HG03378 (cell line): Measurements from ENCODE around the gene ANTKMT.
"Not testable (repeated sequence)": the region's sequence is repeated elsewhere in the genome, so short reads cannot be mapped to it uniquely, and the experiment has no call there.

Experiments used
- ATAC-seq: cut with Tn5 transposase; IDR thresholded peaks from one replicate; pipeline ENCODE4 v1.9.1; 2021; ENCODE audit warnings: mild to moderate bottlenecking, moderate library complexity; ENCODE audit not compliant: unreplicated experiment

Gene ANTKMT

DNA sequence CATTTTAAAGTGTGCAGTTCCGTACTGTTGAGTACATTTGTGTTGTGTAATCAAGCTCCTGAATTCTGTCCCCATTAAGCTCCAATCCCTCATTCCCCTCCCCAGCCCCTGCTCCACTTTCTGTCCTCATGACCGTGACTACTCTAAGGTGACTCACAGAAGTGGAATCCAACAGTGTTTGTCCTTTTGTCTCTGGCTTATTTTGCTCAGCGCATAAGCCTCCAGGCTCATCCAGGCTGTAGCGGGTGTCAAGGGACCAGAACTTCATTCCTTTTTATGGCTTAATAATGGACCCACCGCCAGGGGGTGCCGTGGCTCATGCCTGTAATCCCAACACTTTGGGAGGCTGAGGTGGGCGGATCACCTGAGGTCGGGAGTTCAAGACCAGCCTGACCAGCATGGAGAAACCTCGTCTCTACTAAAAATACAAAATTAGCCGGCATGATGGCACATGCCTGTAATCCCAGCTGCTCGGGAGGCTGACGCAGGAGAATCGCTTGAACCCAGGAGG, 8.2 kb upstream of the ANTKMT start:
- not testable (repeated sequence) for ATAC-seq

DNA sequence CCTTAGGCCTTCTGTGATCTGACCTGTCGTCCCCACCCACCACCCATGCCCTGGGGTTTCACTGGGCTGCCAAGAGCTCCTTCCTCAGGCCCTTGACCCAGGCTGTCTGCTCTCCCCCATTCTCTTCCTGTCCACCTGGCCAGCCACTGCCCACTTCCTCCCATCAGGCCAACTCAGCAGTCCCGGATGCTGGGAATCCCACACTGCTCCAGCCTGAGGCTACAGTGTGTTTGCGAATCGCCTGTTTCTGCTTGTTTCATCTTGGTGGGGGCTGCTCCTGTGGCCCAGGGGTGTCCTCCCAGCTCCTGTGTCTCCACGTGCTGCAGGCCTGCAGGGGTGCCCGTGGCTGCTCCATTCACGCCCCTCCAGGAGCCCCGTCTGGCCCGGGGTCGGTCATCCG, 6.9 kb upstream of the ANTKMT start:
- no peak for ATAC-seq

DNA sequence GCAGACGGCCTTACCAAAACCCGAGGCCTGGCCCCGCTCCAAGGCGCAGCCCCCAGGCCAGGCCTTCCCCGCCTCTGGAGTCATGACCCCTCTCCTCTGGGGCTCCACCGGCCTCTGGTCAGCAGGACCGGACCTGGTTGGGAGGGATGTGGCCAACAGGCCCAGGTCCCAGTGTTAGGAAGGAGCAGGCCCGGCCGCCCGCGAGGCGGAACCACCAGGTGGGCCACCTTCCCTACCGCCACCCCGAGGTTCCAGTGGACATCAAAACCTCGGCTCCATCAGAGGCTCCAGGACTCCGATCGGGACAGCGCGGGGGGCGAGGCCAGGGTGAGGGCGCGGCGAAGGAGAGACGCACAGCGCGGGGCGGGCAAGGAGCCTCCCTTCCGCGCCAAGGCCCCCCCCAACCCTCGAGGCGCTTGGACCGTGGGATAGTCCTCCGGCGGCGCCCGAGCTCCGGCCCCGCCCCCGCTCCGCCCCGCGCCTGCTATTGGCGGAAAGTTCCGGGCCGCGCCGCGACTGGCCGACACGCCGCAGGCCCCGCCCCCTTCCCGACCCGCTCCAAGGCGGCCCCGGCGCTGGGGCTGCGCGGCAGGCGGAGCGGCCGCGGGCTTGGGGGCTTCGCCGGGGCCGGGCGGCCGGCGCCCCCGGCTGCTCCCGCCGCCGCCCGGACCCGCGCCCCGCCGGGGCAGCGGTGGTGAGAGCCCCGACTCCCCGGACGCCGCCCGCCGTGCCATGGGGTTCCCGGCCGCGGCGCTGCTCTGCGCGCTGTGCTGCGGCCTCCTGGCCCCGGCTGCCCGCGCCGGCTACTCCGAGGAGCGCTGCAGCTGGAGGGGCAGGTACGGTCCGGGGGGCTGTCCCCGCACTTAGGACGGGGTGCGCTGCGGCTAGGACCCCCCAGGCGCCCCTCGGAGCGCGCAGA, 6.1 kb upstream of the ANTKMT start, which contains the start of gene METRN:
Gene METRN (plus strand): TSS at position 561 of the 919 bp plus-strand sequence. CDS start 172 bp downstream, at position 733.
- no peak for ATAC-seq

DNA sequence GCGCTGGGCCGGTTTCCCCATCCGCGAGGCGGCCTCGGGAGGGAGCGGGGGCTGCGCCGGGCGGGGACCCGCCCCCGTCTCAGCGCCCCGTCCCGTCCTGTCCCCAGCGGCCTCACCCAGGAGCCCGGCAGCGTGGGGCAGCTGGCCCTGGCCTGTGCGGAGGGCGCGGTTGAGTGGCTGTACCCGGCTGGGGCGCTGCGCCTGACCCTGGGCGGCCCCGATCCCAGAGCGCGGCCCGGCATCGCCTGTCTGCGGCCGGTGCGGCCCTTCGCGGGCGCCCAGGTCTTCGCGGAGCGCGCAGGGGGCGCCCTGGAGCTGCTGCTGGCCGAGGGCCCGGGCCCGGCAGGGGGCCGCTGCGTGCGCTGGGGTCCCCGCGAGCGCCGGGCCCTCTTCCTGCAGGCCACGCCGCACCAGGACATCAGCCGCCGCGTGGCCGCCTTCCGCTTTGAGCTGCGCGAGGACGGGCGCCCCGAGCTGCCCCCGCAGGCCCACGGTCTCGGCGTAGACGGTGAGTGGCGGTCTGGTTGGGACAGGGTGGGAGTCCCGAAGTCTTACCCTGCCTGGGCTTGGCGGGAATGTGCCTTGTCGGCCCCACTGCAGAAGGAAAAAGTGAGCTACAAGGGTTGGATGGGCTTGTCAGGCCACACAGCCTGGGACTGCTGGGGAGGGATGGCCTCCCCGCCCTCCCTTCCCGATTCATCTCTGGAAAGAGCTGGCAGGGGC, 5.3 kb upstream of the ANTKMT start:
- no peak for ATAC-seq

DNA sequence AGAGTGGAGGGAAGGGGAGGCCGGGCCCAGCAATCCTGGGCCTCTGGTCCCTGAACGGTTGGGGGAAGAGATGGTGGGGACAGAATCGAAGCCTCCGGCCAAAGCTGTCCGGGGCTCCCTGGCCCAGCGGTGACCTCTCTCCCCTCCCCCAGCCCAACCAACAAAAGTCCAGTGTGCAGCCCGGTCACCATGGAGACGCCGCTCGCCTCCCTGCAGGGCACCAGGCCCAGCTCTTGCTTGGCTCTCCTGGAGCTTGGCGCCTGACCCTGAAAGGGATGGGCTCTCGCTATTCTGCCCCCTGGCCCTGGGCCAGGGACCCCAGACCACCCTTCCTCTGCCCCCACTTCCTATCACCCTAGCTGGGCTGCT, 4.8 kb upstream of the ANTKMT start:
- no peak for ATAC-seq

DNA sequence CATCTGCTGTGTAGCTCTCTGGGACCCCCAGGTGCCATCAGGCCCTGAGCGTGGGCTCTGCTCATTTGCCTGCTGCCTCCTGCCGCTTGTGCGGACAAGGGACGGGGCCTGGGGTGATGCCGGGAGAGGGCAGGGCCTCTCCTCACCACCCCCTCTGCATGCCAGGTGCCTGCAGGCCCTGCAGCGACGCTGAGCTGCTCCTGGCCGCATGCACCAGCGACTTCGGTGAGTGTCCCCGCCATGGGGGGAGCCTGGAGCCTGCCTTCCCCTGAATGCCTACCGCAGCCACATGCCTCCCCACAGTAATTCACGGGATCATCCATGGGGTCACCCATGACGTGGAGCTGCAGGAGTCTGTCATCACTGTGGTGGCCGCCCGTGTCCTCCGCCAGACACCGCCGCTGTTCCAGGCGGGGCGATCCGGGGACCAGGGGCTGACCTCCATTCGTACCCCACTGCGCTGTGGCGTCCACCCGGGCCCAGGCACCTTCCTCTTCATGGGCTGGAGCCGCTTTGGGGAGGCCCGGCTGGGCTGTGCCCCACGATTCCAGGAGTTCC, 4.1 kb upstream of the ANTKMT start:
- no peak for ATAC-seq

DNA sequence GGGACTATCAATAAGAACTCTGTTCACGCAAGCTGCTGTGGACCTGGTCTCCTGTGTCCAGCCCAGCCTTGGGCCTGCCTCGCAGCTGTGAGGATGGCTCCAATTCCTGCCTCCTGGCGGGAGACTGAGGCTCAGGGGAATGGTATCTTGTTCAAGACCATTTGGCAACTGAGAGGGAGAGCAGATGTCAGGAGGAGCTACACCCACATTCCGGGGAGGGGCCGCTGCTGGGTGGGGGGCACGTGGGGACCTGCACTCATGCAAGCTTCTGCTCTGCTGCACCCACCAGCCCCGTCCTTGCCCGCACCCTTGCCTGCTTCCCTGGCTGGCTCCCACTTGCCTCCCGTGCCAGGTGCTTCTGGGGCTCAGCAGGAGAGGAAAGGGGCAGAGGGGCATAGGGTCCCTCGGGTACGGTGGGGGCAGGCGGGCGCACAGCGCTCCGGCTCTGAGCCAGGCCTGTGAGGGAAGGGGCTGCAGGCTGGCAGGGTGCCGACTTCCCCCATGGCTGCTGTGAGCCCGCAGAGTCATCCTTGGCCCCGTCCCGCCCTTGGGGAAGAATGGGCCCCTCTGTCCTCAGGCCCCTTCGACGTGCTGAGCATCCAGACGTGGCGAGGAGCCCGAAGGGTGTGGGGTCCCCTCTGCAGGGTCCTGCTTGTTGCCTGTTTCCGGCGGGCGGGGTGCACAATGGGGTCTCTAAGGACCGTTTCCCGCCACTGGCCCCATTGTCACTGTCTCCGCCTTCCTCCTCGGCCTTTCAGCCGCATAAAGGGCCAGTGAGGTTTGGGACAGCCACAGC, 3.3 kb upstream of the ANTKMT start:
- ATAC-seq, result no peak

DNA sequence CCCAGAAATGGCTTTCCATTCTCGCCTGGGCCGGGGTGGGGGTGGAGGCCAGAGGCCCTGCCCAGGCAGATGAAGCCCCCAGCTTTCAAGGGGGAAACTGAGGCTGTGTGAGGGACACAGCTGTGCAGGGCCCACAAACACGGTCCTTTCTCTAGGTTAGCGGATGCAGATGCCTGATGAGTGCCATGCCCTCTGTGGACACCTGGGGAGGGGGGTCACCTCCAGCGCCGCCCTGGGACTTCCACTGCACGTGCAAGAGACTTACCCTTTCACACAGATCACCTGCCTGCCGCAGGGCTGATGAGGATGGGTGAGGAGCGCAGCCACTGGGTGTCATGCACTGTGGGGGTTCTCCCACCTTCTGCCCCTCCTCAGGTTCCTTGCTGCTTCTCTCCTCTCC, 2.6 kb upstream of the ANTKMT start:
- no peak for ATAC-seq

DNA sequence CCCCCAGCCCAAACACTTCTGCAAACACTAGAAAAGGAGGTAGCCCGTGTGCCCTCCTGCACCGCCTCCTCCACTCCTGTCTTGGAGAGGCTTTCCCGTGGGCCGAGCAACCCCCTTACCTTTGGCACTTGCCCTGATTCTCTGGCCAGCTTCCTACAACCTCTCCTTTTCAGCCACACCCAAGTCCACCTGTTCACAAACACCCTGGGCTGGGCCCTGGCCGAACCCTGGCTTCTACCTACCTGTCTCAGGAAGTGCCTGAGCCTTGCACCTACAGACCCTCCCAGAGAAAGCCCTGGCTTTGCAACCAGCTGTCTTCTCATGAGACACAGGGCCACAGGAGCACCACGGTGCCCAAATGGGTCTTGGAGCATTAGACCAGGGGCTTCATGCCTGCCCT, 2.0 kb upstream of the ANTKMT start:
- no peak for ATAC-seq

DNA sequence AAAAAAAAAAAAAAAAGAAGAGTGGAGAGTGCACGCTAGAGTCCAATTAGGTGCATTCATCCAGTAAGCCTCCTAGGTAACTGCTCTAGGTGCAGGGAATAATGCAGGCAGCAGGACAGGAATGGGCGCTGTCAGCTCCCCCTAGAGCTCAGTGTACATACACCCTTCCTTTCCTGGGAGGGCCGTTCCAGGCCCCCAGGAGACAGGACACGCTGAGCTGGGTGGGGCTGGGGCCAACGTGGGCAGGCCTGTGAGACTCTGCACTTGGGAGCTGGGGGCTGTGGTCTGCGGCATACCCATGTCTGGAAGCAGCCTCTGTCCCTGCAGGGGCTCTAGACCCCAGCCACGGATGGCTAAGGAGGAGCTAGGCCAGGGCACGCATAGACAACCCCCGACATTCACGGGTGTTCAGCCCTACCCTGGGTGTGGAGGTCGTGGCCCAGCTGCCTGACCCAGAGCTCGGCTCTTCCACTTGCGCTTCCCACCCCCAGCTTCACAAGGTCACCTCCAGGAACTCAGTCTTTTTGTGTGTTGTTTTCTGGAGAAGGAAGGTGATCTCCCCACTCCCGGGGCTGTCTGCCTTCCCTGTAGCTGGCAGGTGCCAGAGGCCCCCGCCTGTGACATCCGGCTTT, 1.0 kb upstream of the ANTKMT start:
- ATAC-seq, result no peak

DNA sequence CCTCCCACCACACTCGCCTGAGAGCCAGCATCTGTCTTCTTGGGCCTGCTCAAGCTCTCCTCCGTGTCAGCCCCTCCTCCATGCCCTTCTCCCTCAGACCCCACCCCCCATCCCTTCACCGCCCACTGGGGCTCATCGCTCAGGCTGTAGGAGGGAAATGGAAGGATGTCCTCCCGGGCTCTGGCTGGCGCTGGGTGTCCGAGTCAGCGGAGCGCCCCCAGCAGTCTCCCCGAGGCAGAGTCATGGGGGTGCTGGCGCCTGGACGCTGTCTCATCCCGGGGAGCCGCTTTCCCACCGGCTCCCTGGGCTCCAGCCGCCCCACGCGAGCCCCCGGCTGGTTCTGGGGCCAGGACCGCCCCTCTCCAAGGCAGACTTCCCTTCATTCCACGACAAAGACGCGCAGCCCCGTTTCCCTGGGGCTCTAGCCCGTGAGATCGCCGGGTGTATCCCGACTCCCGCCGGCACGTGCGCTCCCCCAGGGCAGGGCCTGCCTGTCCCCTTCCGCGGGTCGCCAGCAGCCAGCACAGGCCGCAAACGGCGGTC, 428 bp upstream of the ANTKMT start:
- ATAC-seq, result peak; percentile 3

DNA sequence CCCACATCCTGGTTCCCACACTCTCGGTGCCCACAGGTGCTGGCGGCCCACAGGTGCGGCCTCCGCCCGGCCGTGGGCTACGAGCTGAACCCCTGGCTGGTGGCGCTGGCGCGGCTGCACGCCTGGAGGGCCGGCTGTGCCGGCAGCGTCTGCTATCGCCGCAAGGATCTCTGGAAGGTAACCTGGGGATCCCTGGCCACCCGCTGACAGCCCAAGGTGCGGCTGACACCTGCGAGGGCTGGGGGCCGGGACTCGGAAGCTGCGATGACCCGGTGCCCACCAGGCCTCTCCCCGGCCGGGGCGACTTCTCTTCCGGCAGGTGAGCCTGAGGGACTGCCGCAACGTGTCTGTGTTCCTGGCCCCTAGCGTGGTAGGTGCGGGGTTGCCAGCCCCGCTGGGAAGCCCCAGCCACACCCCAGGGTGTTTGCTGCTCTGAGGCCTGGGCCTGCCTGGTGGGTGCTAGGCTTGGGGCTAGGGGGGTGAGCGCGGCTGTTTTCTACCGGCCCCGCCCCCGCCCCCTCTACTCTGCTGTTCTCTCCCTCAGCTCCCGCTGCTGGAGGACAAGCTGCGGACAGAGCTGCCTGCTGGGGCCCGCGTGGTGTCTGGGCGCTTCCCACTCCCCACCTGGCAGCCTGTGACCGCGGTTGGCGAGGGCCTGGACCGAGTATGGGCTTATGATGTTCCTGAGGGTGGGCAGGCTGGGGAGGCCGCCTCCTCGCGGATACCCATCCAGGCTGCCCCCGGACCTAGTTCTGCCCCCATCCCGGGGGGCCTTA, 1.0 kb downstream of the ANTKMT start:
- no peak for ATAC-seq

DNA sequence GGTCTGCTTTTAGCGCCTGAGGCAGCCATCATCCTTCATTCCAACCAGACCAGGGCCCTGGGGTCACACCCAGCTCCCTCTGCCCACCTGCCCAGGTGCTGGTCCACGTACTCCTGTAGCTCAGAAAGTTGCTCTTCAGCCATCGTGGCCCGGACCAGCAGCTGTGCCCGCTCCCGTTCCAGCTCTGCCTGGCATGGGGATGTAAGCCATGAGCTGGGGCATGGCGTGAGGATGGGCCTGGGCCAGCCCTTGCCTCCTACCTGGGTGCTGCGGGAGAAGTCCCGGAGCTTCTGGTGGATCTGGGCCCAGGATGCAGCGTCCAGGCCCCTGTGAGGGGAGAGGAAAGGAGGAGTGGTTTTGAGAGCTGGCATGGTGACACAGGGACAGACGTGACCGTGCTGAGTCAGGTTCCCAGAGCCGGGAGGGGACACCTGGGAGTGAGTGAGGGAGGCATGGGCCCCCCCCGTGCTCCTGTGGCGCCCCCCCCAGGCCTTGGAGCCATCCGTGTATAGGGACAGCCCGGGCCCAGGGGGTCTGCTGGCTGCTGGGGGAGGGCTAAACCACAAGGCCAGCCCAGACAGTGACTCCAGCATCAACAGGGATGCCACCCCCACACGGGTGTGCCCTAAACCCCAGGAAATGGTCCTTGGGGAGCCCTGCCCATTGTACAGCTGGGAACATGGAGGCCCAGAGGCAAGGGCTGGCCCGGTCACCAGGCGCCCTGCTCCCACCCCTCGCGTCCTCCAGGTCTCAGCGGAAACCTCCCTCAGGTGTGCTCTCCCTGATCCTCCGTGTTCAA, 2.1 kb downstream of the ANTKMT start:
- no peak for ATAC-seq

DNA sequence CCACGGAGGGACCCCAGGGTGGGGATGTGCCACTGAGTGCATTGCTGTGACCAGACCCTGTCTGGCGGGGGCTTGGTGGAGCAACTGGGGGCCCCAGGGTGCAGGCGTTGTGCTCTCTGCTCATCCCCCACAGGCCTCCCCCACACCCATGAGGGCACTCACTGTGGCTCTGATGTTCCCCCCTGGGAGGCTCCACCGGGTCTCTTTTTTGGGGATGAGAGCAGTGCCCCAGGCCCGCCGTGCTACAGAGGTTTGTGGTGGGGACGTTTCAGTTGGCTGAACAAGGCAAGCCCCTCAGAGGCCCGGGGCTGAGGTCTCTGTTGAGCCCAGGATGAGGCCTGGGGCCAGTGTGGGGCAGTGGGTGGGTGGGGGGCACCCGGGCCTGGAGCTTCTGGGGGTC, 2.7 kb downstream of the ANTKMT start:
- no peak for ATAC-seq

DNA sequence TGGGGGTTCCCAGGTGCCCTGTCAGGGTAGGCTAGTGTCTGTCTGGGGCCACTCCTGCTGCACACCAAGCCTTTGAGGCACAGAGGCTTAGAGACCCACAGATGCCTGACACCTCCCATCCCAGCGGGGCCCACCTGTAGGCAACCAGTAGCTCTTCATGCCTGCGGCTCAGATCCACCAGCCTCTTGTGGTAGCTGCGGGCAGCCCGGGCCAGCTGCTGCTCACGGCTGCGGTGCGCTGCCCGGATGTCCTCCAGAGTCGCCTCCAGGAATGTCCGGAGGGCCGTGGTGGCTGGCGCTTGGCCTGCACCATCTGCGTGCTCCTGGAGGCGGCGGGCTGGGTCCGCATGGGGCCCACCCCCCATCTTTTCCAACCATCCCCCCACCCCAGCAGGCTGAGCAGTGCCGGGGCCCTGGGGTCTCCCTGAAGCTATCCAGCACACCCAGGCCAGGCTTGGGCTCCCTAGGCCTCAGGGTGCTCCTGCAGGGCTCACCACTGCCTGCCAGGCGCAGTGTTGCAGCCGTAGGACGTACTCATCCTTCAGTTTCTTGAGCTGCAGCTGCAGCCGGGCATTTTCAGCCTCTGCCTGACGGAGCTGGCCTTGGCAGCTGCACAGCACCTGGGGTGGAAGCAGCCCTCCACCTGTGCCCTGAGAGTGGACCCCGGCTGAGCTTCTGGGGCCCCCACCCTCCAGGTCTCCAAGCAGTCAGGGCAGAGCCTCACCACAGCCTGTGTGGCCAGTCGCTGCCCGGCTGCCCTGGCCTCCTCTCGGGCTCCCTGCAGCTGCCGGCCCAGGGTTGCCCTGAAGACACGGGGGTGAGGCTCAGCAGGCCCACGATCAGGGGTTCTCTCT, 3.5 kb downstream of the ANTKMT start:
- ATAC-seq, result no peak

DNA sequence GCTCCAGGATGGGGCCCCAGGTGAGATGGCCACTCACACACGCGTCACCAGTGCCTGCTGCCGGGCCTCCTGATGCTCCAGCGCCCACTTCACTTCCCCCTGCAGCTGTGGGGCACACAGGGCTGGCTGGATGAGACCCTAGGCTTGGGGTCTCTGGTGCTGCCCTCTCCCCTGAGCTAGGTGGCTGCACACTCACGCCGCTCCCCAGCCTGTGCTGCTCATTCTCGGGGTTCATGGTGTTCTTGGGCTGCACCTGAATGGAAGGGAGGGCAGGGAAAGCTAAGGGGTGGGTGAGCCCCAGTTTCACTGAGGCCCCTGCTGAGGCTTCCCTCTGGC, 4.1 kb downstream of the ANTKMT start:
- no peak for ATAC-seq

DNA sequence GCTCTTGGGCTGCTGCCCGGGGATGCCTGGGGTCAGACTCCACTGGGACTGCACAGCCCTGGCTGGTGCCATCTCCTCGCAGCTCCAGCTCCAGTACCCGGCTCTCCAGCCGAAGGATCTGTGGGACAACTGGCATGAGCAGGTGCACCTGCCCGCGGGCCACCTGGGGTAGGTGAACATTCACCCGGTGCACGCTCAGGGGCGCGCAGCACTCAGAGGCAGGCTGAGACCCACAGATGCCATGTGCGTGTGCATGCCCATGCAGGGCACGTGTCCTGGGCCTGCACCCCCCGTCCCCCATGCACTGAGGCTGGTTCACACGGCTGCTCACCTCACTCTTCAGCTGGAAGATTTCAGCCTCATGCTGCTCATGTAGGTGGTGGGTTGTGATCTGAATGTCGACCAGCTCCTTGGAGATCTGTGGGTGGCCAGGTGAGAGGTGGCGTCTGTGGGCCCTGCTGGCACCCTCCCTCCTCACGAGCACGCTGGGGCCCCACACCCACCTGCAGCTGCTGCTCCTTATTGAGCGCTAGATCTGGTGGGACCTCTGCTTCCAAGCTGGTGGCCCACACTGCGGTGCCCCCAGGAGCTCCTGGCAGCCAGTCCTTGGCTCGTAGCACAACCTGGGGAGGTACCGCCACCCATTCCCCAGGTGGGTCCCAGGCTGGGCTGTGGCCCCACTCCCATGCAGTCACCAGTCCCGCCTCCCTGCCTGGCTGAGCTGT, 4.7 kb downstream of the ANTKMT start:
- no peak for ATAC-seq
